Stimulated activated CD4-positive, alpha-beta T cell treated with anti-CD3 and anti-CD28 coated beads, TNF-alpha, amount 100 ng/mL, for 48 hours (primary cell): Measurements from ENCODE around the gene KAT6B.

Experiments used
- DNase-seq, 3 donors: peaks; one replicate each; pipeline ENCODE4 v3.0.0-alpha.2; 2020; ENCODE audit warnings: low read depth in 3 of 3

The KAT6B gene

GRCh38 chr10:74987339-74988053 is 161.1 kb downstream of the KAT6B start:
- DNase-seq: no peak

- no peak for DNase-seq
These were observed 161.8 kb downstream of the KAT6B start for GRCh38 chr10:74988054-74988775.

- DNase-seq: no peak
These were observed 162.6 kb downstream of the KAT6B start for GRCh38 chr10:74988832-74989561.

- no peak for DNase-seq
These were observed 165.0 kb downstream of the KAT6B start for GRCh38 chr10:74991435-74991834.

GRCh38 chr10:74992068-74992467 is 165.7 kb downstream of the KAT6B start:
- no peak for DNase-seq

GRCh38 chr10:74993649-74994048 is 167.2 kb downstream of the KAT6B start:
- no peak for DNase-seq

- no peak for DNase-seq
These were observed 168.5 kb downstream of the KAT6B start for GRCh38 chr10:74994854-74995253.

- DNase-seq: no peak
These were observed 169.4 kb downstream of the KAT6B start for GRCh38 chr10:74995806-74996205.

GRCh38 chr10:74997163-74997562 is 170.8 kb downstream of the KAT6B start:
- DNase-seq: no peak

- no peak for DNase-seq
These were observed 174.4 kb downstream of the KAT6B start for GRCh38 chr10:75000748-75001321.

GRCh38 chr10:75001715-75002350 is 175.4 kb downstream of the KAT6B start:
- DNase-seq: no peak

- no peak for DNase-seq
These were observed 175.9 kb downstream of the KAT6B start for GRCh38 chr10:75002351-75002725.

GRCh38 chr10:75002967-75003594 is 176.7 kb downstream of the KAT6B start:
- DNase-seq: no peak

GRCh38 chr10:75003891-75004290 is 177.5 kb downstream of the KAT6B start:
- no peak for DNase-seq

GRCh38 chr10:75007646-75008045 is 181.2 kb downstream of the KAT6B start:
- no peak for DNase-seq

- DNase-seq: no peak
These were observed 182.6 kb downstream of the KAT6B start for GRCh38 chr10:75008952-75009351.

- no peak for DNase-seq
These were observed 183.0 kb downstream of the KAT6B start for GRCh38 chr10:75009426-75009825.

- no peak for DNase-seq
These were observed 184.0 kb downstream of the KAT6B start for GRCh38 chr10:75010373-75010772.

GRCh38 chr10:75011221-75011620 is 184.8 kb downstream of the KAT6B start:
- DNase-seq: no peak

GRCh38 chr10:75012471-75012870 is 186.1 kb downstream of the KAT6B start:
- no peak for DNase-seq

GRCh38 chr10:75013007-75013406 is 186.6 kb downstream of the KAT6B start:
- no peak for DNase-seq
